OCI-LY7 (cell line): Measurements from ENCODE around the gene EOMES.

ENCODE experiments used
- EZH2phosphoT487 ChIP-seq: fragments of 200-600 bp; sonication (generic); IDR thresholded peaks from 2 replicates; pipeline ENCODE4 v1.6.1; 2018; ENCODE audit warnings: low read depth, borderline replicate concordance, mild to moderate bottlenecking, mixed run types, antibody characterized with exemption, low read length, moderate library complexity, mixed read lengths
- TF ChIP-seq, protein P1 (sequence below): fragments of 200-600 bp; sonication (generic); conservative IDR thresholded peaks from 2 replicates; pipeline ENCODE4 v1.5.1; 2014; ENCODE audit warnings: mild to moderate bottlenecking, antibody characterized with exemption, low read length, moderate library complexity, mixed read lengths

DNA sequence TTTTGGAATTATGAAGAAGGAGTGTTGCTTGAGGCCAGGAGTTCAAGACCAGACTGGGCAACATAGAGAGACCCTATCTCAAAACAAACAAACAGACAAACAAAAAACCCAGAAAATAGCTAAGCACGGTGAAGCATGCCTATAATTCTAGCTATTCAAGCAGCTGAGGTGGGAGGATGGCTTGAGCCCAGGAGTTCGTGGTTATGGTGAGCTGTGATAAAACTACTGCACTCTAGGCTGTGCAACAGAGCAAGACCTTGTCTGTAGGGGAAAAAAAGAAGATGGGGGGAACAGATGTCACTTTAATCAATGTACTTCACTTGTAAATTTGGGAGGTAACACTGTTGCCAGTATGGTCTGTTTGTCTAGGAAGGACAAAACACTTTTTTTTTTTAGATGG lies 18.7 kb upstream of the EOMES start:
- TF ChIP-seq, protein P1, sequence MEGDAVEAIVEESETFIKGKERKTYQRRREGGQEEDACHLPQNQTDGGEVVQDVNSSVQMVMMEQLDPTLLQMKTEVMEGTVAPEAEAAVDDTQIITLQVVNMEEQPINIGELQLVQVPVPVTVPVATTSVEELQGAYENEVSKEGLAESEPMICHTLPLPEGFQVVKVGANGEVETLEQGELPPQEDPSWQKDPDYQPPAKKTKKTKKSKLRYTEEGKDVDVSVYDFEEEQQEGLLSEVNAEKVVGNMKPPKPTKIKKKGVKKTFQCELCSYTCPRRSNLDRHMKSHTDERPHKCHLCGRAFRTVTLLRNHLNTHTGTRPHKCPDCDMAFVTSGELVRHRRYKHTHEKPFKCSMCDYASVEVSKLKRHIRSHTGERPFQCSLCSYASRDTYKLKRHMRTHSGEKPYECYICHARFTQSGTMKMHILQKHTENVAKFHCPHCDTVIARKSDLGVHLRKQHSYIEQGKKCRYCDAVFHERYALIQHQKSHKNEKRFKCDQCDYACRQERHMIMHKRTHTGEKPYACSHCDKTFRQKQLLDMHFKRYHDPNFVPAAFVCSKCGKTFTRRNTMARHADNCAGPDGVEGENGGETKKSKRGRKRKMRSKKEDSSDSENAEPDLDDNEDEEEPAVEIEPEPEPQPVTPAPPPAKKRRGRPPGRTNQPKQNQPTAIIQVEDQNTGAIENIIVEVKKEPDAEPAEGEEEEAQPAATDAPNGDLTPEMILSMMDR, result no peak
- TF ChIP-seq EZH2phosphoT487, result no peak
